Natural killer cell (primary cell): ENCODE results near the gene GRM7. TPM values are rescaled to one million over a fixed set of nuclear protein-coding genes. Genes with fewer than 3 reads are reported as not detected.

Source experiments
- ATAC-seq, 3 donors: fragments of 150-1000 bp in 2 of 3; fragments of 200-7000 bp in 1 of 3; cut with Tn5 transposase; 1 replicate in 1 of 3; 2 replicates in 2 of 3; pipeline ENCODE4 v1.10.0; 2021; ENCODE audit warnings: mild to moderate bottlenecking in 2 of 3, moderate library complexity in 2 of 3
- DNase-seq, 2 donors: peaks; one replicate each; pipeline versions ENCODE4 v3.0.0 to v3.0.0-alpha.2; 2013 to 2021; ENCODE audit warnings: mixed read lengths in 1 of 2
- H3K27ac ChIP-seq: one replicate; pipeline ENCODE4 v1.5.1; 2013; ENCODE audit warnings: mild to moderate bottlenecking, low read length
- H3K27me3 ChIP-seq: one replicate; pipeline ENCODE4 v1.6.1; 2013; ENCODE audit warnings: low read length; ENCODE audit not compliant: control insufficient read depth, insufficient read depth
- H3K36me3 ChIP-seq: one replicate; pipeline ENCODE4 v1.6.1; 2013; ENCODE audit warnings: low read length; ENCODE audit not compliant: control insufficient read depth, insufficient read depth
- H3K4me1 ChIP-seq: one replicate; pipeline ENCODE4 v1.6.1; 2013; ENCODE audit warnings: low read length; ENCODE audit not compliant: control insufficient read depth, insufficient read depth
- H3K4me3 ChIP-seq: one replicate; pipeline ENCODE4 v1.5.1; 2013; ENCODE audit warnings: low read length
- H3K9me3 ChIP-seq: one replicate; pipeline ENCODE4 v1.6.1; 2013; ENCODE audit warnings: low read length; ENCODE audit not compliant: control insufficient read depth, insufficient read depth
- H3K27ac Mint-ChIP-seq, 2 donors: one replicate each; pipeline ENCODE4 v1.8.0; 2022; ENCODE audit warnings: mild to moderate bottlenecking in 2 of 2, mixed read lengths in 2 of 2, moderate library complexity in 1 of 2
- H3K27me3 Mint-ChIP-seq, 2 donors: one replicate each; pipeline ENCODE4 v1.8.0; 2022; ENCODE audit warnings: low read depth in 2 of 2, mixed read lengths in 2 of 2
- H3K36me3 Mint-ChIP-seq: one replicate; pipeline ENCODE4 v1.8.0; 2022; ENCODE audit warnings: mixed read lengths
- H3K4me1 Mint-ChIP-seq, 2 donors: one replicate each; pipeline ENCODE4 v1.8.0; 2022; ENCODE audit warnings: mixed read lengths in 2 of 2
- H3K4me3 Mint-ChIP-seq: one replicate; pipeline ENCODE4 v1.8.0; 2022; ENCODE audit warnings: mild to moderate bottlenecking, moderate library complexity, mixed read lengths
- H3K9me3 Mint-ChIP-seq, 2 donors: one replicate each; pipeline ENCODE4 v1.8.0; 2022; ENCODE audit warnings: mixed read lengths in 2 of 2
- CTCF ChIP-seq: fragments of 200-600 bp; IDR thresholded peaks from one replicate; pipeline ENCODE4 v1.8.0; 2022; ENCODE audit warnings: antibody characterized with exemption
- WGBS: methylation state at CpG from one replicate; pipeline ENCODE4 v1.1.7; 2013; ENCODE audit warnings: missing lambda C conversion rate; ENCODE audit not compliant: insufficient coverage; 5-methylcytosine and 5-hydroxymethylcytosine counted together
- intact Hi-C: fragments of 100-400 bp; cut with micrococcal nuclease; formaldehyde crosslinking; loops from one replicate; pipeline ENCODE4 v1.14.2; 2022
- total RNA-seq, 4 donors: library from RNA; stranded (reverse); fragments of 120-200 nt in 1 of 4; gene quantifications; one replicate each; pipeline versions ENCODE4 v1.2.3 to v1.2.4, GENCODE V29; 2013 to 2022

GRM7 gene
- total RNA-seq, 3 donors from 2014 or later (not counting 1 experiment from before 2014, with no cell fraction given), result not detected

- WGBS, result 80% methylated on average over 3 of the region's 3 CpGs
- H3K9me3 Mint-ChIP-seq, result peaks cover 0 to 4% of the 10 kb centered on the region in 2 donors
- no peak for DNase-seq
- H3K9me3 ChIP-seq, result no peaks in the 10 kb centered on the region
- intact Hi-C loops, result no loop called here
- no peak for ATAC-seq
- no peaks in the 10 kb centered on the region for H3K36me3 ChIP-seq
- peaks cover 0 to 5% of the 10 kb centered on the region in 2 donors for H3K4me1 Mint-ChIP-seq
- H3K4me3 Mint-ChIP-seq, result no peak overlapping the region
- TF ChIP-seq CTCF, result no peak
- H3K27ac ChIP-seq, result no peak overlapping the region
- H3K27me3 ChIP-seq, result no peaks in the 10 kb centered on the region
- H3K36me3 Mint-ChIP-seq, result no peaks in the 10 kb centered on the region
- no peaks in the 10 kb centered on the region for H3K4me1 ChIP-seq
- no peak overlapping the region for H3K27ac Mint-ChIP-seq
- no peak overlapping the region for H3K4me3 ChIP-seq
- no peaks in the 10 kb centered on the region for H3K27me3 Mint-ChIP-seq
Measured at GRCh38 chr3:7545334-7545733, 684.4 kb downstream of the GRM7 start.

- Mint-ChIP-seq H3K27me3 (no peaks in the 10 kb centered on the region), H3K36me3 (no peaks in the 10 kb centered on the region), H3K9me3 (peaks cover 0 to 5% of the 10 kb centered on the region in 2 donors), H3K4me1 (peaks cover 0 to 5% of the 10 kb centered on the region in 2 donors), H3K4me3 (no peak overlapping the region), H3K27ac (no peak overlapping the region)
- DNase-seq (no peak), ATAC-seq (no peak)
- Histone ChIP-seq H3K36me3 (no peaks in the 10 kb centered on the region), H3K4me1 (no peaks in the 10 kb centered on the region), H3K27me3 (no peaks in the 10 kb centered on the region), H3K9me3 (no peaks in the 10 kb centered on the region), H3K4me3 (no peak overlapping the region), H3K27ac (no peak overlapping the region)
- intact Hi-C loops, result no loop called here
- TF ChIP-seq CTCF, result no peak
- WGBS, result 66% methylated on average over 4 of the region's 4 CpGs
Measured at GRCh38 chr3:7546253-7546652, 685.3 kb downstream of the GRM7 start.

GRCh38 chr3:7547826-7548225 is 686.9 kb downstream of the GRM7 start:
- peaks cover 0 to 5% of the 10 kb centered on the region in 2 donors for H3K4me1 Mint-ChIP-seq
- Histone ChIP-seq H3K27me3 (no peaks in the 10 kb centered on the region), H3K9me3 (peaks cover 9% of the 10 kb centered on the region), H3K36me3 (no peaks in the 10 kb centered on the region), H3K4me3 (no peak overlapping the region), H3K4me1 (no peaks in the 10 kb centered on the region), H3K27ac (no peak overlapping the region)
- DNase-seq (no peak), ATAC-seq (no peak)
- 67% methylated on average over 1 of the region's 1 CpG for WGBS
- H3K36me3 Mint-ChIP-seq, result peaks cover 2% of the 10 kb centered on the region
- H3K4me3 Mint-ChIP-seq, result no peak overlapping the region
- peaks cover 0 to 5% of the 10 kb centered on the region in 2 donors for H3K9me3 Mint-ChIP-seq
- intact Hi-C loops, result no loop called here
- no peak overlapping the region for H3K27ac Mint-ChIP-seq
- no peak for TF ChIP-seq CTCF
- no peaks in the 10 kb centered on the region for H3K27me3 Mint-ChIP-seq

GRCh38 chr3:7562892-7563291 is 702.0 kb downstream of the GRM7 start:
- Mint-ChIP-seq H3K9me3 (peaks cover 0 to 7% of the 10 kb centered on the region in 2 donors), H3K4me3 (no peak overlapping the region), H3K27me3 (no peaks in the 10 kb centered on the region), H3K36me3 (no peaks in the 10 kb centered on the region), H3K4me1 (no peaks in the 10 kb centered on the region), H3K27ac (no peak overlapping the region)
- no peak for DNase-seq
- H3K27me3 ChIP-seq, result no peaks in the 10 kb centered on the region
- no peak overlapping the region for H3K27ac ChIP-seq
- H3K9me3 ChIP-seq, result no peaks in the 10 kb centered on the region
- no peaks in the 10 kb centered on the region for H3K36me3 ChIP-seq
- H3K4me1 ChIP-seq, result no peaks in the 10 kb centered on the region
- no peak for ATAC-seq
- TF ChIP-seq CTCF, result no peak
- no peak overlapping the region for H3K4me3 ChIP-seq
- WGBS, result 83% methylated on average over 1 of the region's 1 CpG
- intact Hi-C loops, result no loop called here
